GM12874 (cell line): ENCODE measurements around the gene TTC21A.

Experiments
- CTCF ChIP-seq: IDR thresholded peaks from 2 replicates; pipeline ENCODE4 v1.5.1; 2011; ENCODE audit warnings: low read depth, mild to moderate bottlenecking, control low read depth, low read length, moderate library complexity; ENCODE audit not compliant: insufficient read depth

Gene TTC21A

DNA sequence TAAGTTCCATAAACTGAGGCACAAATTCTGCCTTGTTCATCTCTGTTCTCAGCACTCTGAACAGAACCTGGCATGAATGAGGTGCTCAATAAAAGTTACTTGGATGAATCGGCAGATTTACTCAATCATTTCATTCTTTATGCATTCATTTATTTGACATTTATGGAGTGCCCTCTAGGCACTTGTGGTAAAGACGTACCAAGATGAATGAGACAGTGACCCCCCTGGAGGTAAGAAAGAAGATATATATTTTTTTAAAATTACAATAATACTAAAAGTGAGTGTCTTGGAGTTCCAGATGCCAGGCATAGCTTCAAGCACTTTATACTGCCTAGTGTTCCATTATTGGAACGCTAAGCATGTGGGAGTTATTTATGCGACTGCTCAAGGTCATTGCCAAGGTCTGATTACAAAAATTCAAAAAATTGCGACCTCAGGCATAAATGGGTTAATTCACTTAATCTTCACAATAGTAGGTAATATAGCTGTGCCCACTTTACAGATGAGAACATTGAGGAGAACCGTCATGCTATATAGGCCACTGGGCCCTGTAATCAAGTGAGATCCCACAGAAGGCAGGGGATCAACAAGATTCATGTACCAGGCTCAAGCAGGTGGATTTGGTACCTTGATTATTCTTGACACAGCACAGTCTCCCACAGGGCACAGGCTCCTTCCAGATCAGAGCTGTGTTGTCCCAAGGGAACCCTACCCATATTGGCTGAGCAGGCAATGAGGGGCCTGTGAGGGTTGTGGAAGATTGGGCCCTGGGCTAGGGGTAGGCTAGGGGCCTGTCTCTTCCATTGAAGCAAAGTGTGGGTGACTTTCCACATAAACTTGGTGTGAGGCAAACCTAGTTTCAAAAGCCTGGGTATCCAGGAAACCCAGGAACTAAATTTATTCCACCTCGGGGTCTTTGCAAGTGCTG is 74.2 kb downstream of the TTC21A start:
- no peak for TF ChIP-seq CTCF

- no peak for TF ChIP-seq CTCF
Observed at GRCh38 chr3:39183211-39184080, 76.0 kb downstream of the TTC21A start.

DNA sequence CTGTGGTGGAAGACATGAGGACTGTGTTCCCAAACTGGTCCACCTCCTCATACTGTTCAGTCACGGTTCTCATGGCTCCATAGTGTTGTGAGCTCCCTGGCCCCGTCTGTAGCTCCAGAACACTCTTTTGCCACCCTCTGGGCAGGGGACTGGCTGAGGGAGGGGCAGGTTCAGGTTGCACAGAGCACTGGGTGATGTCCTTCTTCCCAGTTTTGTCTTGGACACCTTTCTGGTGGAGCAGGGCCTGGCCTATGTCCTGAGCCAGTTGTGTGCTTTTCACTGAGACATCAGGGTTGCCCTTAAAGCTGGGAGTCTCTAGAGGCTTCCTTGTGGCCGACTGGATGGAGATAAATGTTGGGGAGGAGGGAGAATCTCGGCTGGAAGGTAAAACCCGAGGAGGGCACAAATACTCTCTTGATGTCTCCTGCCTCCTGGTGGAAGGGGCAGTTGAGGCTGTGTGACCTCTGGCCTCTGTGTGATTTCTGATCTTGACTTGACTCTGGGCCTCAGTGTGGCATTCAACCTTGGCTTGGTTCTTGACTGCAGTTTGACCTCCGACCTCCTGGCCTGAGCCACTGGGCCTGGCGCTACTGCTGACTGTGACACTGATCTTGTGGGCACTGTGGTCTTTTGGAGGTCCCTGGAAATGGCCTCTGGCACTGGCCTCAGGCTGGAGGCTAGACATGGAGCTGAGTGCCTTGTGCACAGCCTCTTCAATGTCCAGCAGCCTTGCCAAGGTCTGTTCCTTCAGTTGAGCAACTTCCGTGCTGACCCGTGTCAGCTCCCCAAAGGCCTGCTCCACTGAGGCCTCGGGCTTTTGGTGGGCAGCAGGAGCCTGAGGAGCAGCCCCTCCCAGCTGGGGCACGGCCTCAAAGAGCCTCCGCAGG is 76.8 kb downstream of the TTC21A start:
- no peak for TF ChIP-seq CTCF

GRCh38 chr3:39184968-39185285 is 77.4 kb downstream of the TTC21A start:
- TF ChIP-seq CTCF: no peak

DNA sequence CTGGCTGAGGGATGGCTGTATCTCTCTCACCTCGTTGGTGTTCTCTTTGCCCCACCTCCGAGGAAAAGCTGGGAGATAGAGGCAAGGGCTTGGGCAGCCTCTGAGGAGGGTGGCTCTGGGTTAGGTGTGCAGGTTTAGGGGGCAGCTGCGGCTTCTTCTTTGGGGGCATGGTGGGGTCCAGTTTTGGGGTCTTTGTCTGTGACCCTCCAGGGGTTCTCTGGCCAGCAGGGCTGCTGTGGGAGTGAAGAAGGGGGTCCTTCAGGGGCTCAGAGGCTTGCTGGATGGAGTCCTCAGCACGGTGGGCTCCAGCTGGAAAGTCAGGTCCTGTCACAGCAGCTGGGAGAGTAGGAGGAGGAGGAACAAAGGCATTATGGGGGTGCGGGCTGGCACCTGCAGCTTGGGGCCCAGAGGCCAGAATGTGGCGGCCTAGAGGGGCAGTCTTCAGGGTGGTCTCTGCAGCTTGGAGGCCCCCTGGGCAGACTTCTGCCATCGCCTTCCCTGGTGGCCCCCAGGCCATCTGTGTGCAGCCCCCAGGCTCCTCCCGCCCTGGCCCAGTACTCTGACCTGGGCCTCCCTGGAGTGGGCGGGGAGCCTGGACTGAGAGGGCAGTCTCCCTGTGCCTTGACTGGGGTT is 78.0 kb downstream of the TTC21A start:
- TF ChIP-seq CTCF: no peak

- TF ChIP-seq CTCF: no peak
Observed at GRCh38 chr3:39185959-39186691, 78.6 kb downstream of the TTC21A start.
